GM19099 (cell line): ENCODE data around the gene ZNF530.

Experiments
- POLR2A ChIP-seq: IDR thresholded peaks from 3 replicates; pipeline ENCODE4 v1.6.1; 2011; ENCODE audit warnings: low read depth; ENCODE audit not compliant: insufficient read length; ENCODE audit errors: extremely low read depth

Gene ZNF530

DNA sequence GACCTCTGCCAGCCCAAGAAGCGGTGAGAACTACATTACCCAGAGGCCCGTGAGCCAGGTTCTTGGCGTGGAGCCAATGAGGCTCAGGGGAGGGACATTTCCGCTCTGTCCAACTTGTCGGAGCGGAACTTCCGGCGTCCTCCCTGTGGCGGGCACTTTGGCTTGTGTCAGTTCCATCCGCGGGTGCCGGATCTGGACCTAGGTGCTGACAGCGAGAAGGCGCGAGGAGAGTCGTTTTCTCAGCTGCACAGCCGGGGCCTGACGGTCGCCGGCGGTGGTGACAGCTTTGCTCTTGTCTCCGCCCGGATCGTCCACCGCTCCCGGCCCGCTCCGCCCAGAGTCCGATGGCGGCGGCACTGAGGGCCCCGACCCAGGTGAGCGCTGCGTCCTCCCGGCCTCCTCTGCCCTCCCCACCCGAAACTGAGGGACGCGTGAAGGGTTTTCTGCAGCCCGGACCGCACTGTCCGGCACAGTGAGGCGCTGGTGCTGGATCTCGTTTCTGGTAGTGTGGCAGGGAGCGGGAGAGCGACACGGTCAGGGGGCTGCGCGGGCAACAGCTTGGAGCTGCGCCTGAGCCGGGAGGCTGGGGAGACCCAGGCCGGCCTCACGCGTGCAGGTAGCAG, at the start of gene ZNF530:
Gene ZNF530, plus strand, starts transcription at position 125 of the 623 bp plus-strand sequence. CDS start 4,461 bp downstream, outside the sequence.
- peak; percentile 60 for TF ChIP-seq POLR2A

DNA sequence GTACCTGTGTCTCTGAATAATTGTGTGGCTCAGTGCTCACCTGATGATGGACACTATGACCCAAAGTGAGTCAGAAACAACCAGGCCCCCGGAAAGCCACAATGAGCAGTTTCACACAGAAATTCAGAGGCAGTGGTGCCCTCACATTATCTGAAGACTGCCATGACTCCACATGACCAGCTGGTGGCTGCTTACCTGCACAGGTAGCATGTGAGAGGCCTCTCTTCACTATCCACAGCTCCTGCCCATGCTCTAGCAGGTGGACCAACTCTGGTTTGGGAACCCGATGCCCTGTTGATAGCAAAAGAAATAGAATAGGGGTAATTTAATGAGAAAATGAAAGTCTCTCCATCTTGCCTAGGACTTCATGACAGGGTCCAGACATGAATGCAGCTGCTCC, 47.3 kb upstream of the ZNF530 start:
- no peak for TF ChIP-seq POLR2A

- no peak for TF ChIP-seq POLR2A
These were observed 42.0 kb upstream of the ZNF530 start for GRCh38 chr19:57557659-57558058.

GRCh38 chr19:57558525-57558924, 41.2 kb upstream of the ZNF530 start:
- no peak for TF ChIP-seq POLR2A

GRCh38 chr19:57559008-57559403, 40.7 kb upstream of the ZNF530 start:
- TF ChIP-seq POLR2A, result no peak

- TF ChIP-seq POLR2A, result peak; percentile 79
These were observed 40.2 kb upstream of the ZNF530 start, which contains the start of gene ZNF550 for GRCh38 chr19:57559404-57560025. Gene ZNF550 (minus strand): TSS chr19:57559863. CDS start chr19:57559682, 181 bp downstream.

DNA sequence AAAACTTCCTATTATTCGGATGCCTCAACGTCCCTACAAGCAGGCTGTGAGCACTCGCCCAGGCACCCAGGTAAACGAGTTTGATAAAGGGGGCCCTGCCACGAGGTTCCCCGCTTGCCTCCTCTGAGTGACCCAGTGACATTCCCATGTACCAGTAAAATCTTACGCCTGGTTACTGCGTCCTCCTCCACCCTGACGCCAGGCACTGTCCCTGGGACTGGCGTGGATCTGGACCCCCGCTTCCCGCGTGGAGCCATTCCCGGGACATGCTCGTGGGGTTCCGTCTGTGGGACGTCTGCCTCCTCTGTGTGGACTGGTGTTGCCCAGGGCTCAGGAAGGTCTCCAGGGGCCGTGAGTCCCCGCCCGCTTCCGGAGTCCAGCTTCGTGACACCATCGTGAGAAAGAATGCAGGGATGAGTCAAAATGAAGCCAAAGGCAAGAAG, 39.6 kb upstream of the ZNF530 start:
- TF ChIP-seq POLR2A, result no peak

DNA sequence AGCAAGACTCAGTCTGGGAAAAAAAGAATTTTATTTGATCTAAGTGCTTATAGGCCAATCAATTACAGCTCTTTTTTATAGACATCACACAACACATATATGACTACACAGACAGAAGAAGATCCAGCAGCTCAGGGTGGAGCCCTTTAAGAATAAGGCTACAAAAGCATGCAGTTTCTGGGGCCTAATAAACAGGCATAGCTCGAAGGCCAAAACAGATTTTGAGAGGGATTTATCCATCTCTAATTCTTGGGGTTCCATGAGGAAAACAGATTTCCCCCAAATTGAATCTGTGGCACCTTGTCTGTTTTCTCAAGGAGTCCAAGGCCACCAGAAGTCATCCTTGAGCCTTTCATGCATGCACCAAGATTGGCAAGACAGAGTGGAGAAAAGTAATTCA, 36.1 kb upstream of the ZNF530 start:
- no peak for TF ChIP-seq POLR2A

- no peak for TF ChIP-seq POLR2A
These were observed 33.1 kb upstream of the ZNF530 start for GRCh38 chr19:57566396-57567265.

GRCh38 chr19:57570707-57571106, 29.0 kb upstream of the ZNF530 start:
- TF ChIP-seq POLR2A, result no peak

- no peak for TF ChIP-seq POLR2A
These were observed 27.2 kb upstream of the ZNF530 start for GRCh38 chr19:57572415-57572947.

GRCh38 chr19:57576661-57577060, 23.0 kb upstream of the ZNF530 start:
- no peak for TF ChIP-seq POLR2A

GRCh38 chr19:57578487-57579205, 21.0 kb upstream of the ZNF530 start, which contains the start of gene ZNF416:
Gene ZNF416 (minus strand): TSS chr19:57578911. CDS start chr19:57578704, 207 bp downstream.
- peak; percentile 72 for TF ChIP-seq POLR2A

DNA sequence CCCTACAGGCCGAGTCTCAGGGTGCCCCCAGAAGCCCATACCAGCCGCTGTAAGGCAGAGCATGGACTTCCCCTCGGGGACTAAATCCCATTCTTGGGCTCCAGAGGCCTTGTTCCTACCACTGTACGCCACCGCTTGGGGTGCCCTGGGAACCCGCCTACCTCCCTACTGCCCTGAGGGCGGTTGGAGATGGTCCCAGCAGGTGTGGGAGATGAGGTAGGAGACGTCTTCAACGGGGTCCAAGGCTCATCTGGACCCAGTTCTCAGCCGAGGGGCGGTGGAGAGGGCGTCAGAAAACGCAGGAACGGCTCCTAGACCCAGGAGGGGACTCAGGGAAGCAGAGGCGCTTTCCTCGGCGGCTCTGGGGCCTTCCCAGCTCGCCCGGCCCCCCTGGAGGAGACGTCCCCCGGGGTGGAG, 16.6 kb upstream of the ZNF530 start:
- TF ChIP-seq POLR2A, result no peak
